GM18868 (cell line): Measurements from ENCODE around the gene GRK6.
"Not testable (repeated sequence)": the region's sequence is repeated elsewhere in the genome, so short reads cannot be mapped to it uniquely, and the experiment has no call there.

ENCODE experiments used
- ATAC-seq: cut with Tn5 transposase; IDR thresholded peaks from one replicate; pipeline ENCODE4 v1.9.1; 2021; ENCODE audit warnings: mild to moderate bottlenecking, moderate library complexity; ENCODE audit not compliant: unreplicated experiment

The GRK6 gene

DNA sequence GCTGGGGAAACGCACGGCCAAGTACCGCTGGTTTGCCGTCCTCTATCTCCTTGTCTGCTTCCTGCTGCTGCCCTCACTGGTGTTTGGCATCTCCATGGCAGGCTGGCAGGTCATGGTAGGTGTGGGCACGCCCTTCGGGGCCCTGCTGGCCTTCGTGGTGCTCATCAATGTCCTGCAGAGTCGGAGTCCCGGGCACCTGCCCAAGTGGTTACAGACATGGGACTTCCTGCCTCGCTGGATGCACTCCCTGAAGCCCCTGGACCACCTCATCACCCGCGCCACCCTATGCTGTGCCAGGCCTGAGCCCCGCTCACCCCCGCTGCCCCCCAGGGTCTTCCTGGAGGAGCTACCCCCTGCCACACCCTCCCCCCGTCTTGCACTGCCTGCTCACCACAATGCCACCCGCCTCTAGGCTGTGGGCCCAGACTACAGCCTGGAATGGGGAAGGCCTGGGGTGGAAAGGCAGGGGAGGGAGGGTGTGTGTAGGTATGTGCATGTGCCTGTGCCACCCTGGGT, 28.5 kb upstream of the GRK6 start:
- ATAC-seq = no peak

- no peak for ATAC-seq
Measured at GRCh38 chr5:177399997-177400868, 26.2 kb upstream of the GRK6 start, which contains the start of gene PFN3. Gene PFN3, minus strand, starts transcription at chr5:177400661. Its CDS starts 85 bp downstream, at chr5:177400576.

GRCh38 chr5:177402271-177403043, 24.0 kb upstream of the GRK6 start:
- no peak for ATAC-seq

DNA sequence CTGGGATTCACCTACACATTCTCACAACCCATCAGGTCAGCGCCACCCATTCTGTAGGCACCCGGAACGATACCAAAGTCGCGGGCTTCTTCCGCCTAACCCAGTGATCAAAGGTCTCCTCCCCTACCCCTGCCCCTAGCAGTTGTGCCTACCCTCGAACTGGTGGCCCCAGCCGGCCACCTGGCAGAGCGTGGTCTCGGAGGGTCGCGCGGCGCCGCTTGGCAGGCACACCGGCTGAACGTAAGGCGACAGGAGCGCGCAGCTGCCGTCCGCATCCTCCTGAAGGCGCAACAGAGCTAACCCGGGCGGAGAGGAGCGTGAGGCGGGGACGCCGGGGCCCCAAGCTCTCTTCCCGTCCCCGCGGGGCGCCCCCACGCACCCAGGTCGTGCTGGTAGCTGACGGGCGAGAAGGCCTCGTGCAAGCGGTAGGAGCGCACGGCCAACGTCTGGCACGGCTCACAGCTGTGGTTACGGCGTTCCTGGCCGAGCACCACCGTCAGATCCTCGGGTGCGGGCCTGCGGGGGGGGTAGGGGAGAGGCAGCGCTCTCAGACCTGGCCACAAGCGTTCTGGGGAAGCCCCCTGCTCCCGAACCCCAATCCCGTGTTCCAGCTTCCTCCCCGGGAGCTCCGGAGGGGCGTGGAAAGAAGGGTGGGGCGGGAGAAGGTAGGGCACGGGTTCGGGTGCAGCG, 23.2 kb upstream of the GRK6 start:
- peak; percentile 19 for ATAC-seq

DNA sequence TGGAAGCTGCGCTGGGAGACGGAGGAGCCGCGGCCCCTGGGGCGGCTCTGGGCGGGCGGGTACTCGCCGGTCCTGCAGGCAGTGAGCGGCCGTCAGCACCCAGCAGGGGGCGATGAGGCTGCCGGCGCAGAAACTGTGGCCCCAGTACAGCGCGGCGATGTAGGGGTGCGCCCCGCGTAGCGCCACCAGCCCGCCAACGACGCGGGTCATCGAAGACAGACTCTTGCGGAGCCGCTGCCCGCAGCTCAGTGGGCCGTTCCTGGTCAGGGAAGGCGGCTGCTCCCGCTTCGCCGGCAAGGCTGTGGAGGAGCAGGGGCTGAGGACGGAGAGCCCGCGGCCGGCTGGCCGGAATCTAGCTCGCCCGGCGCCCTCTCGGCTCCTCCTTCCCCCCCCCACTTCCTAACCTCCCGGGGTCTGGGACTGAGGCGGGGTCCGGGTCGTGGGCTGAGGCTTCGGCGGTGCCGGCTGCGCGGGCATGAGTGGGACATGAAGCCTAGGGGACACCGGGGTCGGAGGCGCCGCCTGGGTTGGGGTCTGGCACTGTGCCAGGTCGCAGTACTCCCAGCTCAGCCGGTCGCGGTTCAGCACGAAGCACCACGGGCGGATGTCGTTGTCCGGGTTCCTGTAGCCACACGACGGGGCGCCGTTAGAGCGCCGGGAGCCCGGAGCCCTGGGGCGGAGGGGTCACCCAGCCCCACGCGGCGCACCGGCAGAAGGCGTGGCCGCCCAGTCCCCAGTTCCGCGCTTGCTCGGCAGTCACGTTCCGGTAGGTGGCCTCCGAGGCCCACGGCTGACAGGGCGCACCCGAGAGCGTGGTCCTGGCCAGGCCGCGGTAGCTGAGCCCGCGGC, 22.5 kb upstream of the GRK6 start:
- ATAC-seq = peak; percentile 72

- no peak for ATAC-seq
Measured at GRCh38 chr5:177404641-177405179, 21.8 kb upstream of the GRK6 start.

GRCh38 chr5:177405312-177405711, 21.2 kb upstream of the GRK6 start:
- ATAC-seq = no peak

DNA sequence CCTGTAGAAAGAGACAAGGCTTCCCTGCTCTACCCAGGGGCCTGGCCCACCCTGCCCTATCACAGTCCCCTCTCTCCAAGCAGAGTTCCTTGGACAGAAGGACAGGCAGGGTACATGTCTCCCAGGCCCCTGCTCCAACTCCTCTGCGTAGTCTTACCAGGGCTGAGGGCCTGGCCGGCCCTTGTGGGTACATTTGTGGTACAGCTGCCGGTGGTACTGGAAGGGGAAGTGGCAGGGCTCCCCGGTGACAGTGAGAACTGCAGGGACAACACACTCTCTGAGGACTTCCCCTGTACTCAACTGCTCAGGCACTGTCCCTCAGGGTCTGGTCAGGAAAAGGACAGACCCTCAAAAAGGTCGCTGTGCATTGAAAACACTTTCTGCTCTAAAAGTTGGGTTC, 20.7 kb upstream of the GRK6 start:
- peak; percentile 31 for ATAC-seq

- ATAC-seq = no peak
Measured at GRCh38 chr5:177409043-177409801, 17.3 kb upstream of the GRK6 start, which contains the start of gene F12. Gene F12, minus strand, starts transcription at chr5:177409564. Its CDS starts 37 bp downstream, at chr5:177409527.

DNA sequence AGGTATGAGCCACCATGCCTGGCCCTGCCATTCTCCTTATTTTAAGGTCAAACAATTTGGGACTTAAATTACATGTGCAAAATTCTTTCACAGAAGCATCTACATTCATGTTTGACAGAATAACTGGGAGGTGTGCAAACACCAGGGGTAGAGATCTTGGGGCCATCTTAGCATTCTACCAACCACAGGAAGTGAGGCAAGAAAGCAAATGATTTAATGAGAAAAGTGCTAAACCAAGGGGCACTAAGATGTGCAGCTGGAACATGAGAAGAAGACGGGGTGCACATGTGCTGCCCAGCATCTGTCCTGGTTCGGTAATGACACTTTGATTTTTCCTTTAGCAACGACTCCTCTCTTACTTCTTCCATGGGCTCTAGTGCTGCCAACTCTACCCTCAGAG, 15.9 kb upstream of the GRK6 start:
- ATAC-seq = no peak

DNA sequence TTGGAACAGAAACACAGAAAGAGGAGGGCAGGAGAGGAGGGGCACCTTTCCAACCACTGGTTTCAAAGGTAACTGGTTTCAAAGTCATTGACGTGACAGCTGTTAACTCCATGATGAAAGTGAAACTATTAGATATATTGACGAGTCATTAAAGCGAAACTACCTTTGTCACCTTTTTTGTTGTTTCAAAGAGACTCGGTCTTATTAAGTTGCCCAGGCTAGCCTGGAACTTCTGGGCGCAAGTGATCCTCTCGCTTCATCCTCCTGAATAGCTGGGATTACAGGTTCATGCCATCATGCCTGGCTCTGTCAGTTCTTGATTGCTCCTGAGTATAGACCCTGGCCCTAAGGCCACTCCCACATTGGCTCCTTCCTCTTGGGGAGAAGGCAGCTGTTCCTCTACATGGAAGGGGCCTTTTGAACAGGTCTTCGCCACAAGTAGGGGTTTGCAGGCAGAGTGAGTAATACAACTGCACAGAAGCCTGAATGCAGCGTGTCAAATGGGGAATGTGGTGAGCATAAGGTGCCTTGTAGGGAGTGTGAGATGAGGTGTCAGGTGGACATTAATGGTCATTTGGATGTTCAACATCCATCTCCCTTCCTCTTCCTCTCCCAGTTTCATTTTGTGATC, 13.8 kb upstream of the GRK6 start:
- peak; percentile 67 for ATAC-seq

- ATAC-seq = no peak
Measured at GRCh38 chr5:177414481-177414880, 12.0 kb upstream of the GRK6 start.

- ATAC-seq = not testable (repeated sequence)
Measured at GRCh38 chr5:177417081-177417480, 9.4 kb upstream of the GRK6 start.

- ATAC-seq = no peak
Measured at GRCh38 chr5:177419046-177419445, 7.4 kb upstream of the GRK6 start.

DNA sequence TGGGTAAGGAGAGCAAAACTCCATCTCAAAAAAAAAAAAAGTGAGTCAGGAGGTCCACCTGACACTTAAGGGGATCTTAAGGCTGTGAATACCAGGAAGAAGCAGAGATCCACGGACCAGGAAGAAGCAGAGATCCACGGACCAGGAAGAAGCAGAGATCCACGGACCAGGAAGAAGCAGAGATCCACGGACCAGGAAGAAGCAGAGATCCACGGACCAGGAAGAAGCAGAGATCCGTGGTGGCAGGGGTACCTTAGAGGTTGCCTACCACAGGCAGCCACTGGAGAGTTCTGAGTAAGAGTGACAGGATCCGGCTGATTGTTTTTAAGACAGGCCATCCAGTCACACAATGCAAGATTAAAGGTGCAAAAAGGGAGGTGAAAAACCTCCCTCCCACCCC, 6.0 kb upstream of the GRK6 start:
- not testable (repeated sequence) for ATAC-seq

- no peak for ATAC-seq
Measured at GRCh38 chr5:177421062-177421798, 5.2 kb upstream of the GRK6 start.

DNA sequence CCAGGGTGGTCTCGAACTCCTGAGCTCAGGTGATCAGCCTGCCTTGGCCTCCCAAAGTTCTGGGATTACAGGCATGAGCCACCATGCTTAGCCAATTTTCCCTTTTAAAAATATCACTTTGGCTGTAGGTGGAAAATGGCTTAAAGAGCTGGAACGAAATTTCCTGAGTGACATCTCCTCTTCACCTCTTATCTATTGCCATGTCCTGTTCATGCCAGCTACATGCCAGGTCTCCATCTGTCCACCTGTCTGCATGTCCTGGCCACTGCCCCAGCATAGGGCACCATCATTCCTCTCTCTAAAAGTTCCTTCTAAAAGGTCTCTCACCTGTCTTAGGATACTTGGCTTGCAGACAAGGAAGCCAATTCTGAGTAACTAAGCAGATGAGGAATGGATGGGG, 2.8 kb upstream of the GRK6 start:
- ATAC-seq = no peak

GRCh38 chr5:177425196-177425800, 1.2 kb upstream of the GRK6 start:
- no peak for ATAC-seq
